T-helper 17 cell (primary cell): ENCODE results near the gene CHKA. TPM values are rescaled to one million over a fixed set of nuclear protein-coding genes. Genes with fewer than 3 reads are reported as not detected.

ENCODE experiments used
- ATAC-seq: fragments of 150-1000 bp; cut with Tn5 transposase; 2 replicates; pipeline ENCODE4 v1.10.0; 2021; ENCODE audit warnings: mild to moderate bottlenecking, moderate library complexity
- DNase-seq, 3 donors: peaks; one replicate each; pipeline versions ENCODE4 v3.0.0 to v3.0.0-alpha.2; 2020 to 2021
- H3K9me3 ChIP-seq: one replicate; pipeline ENCODE4 v1.7.0; 2013; ENCODE audit warnings: low read length, mild to moderate bottlenecking; ENCODE audit not compliant: control insufficient read depth, poor library complexity, severe bottlenecking
- H3K27ac Mint-ChIP-seq: one replicate; pipeline ENCODE4 v1.8.0; 2022; ENCODE audit warnings: mild to moderate bottlenecking, moderate library complexity, mixed read lengths
- H3K27me3 Mint-ChIP-seq: one replicate; pipeline ENCODE4 v1.8.0; 2022; ENCODE audit warnings: mixed read lengths
- H3K36me3 Mint-ChIP-seq: one replicate; pipeline ENCODE4 v1.8.0; 2022; ENCODE audit warnings: low read depth, mixed read lengths
- H3K4me1 Mint-ChIP-seq: one replicate; pipeline ENCODE4 v1.8.0; 2022; ENCODE audit warnings: mild to moderate bottlenecking, mixed read lengths
- H3K4me3 Mint-ChIP-seq: one replicate; pipeline ENCODE4 v1.8.0; 2022; ENCODE audit warnings: mild to moderate bottlenecking, moderate library complexity, mixed read lengths
- total RNA-seq, 4 donors: library from RNA in 2 of 4; stranded (reverse) in 2 of 4; gene quantifications; one replicate each; pipeline ENCODE4 v1.2.3 and lab custom pipeline; 2022 to 2026

CHKA gene
- total RNA-seq, 2 donors from 2014 or later: 7.4 to 9.8 TPM

GRCh38 chr11:68010090-68011041 lies 110.8 kb downstream of the CHKA start, which contains the start of gene ALDH3B1:
TSS of gene ALDH3B1 (plus strand) at chr11:68010327. CDS start at chr11:68015298, 4,971 bp downstream.
- peaks cover 7% of the 10 kb centered on the region for H3K4me1 Mint-ChIP-seq
- H3K4me3 Mint-ChIP-seq: no peak within 1 kb of the TSS
- no peaks in the 10 kb centered on the region for H3K9me3 ChIP-seq
- no peaks in the 10 kb centered on the region for H3K36me3 Mint-ChIP-seq
- DNase-seq: no peak
- H3K27me3 Mint-ChIP-seq: peaks cover 12% of the 10 kb centered on the region
- H3K27ac Mint-ChIP-seq: peak within 1 kb of the TSS; percentile 53
- peak; percentile 50 for ATAC-seq

GRCh38 chr11:68009391-68010089 lies 111.6 kb downstream of the CHKA start:
- DNase-seq (no peak), ATAC-seq (no peak)
- no peaks in the 10 kb centered on the region for H3K9me3 ChIP-seq
- H3K4me3 Mint-ChIP-seq: no peak overlapping the region
- peak overlapping the region; percentile 53 for H3K27ac Mint-ChIP-seq
- H3K36me3 Mint-ChIP-seq: no peaks in the 10 kb centered on the region
- peaks cover 10% of the 10 kb centered on the region for H3K4me1 Mint-ChIP-seq
- H3K27me3 Mint-ChIP-seq: peaks cover 12% of the 10 kb centered on the region

GRCh38 chr11:68008381-68009337 lies 112.5 kb downstream of the CHKA start:
- H3K36me3 Mint-ChIP-seq: no peaks in the 10 kb centered on the region
- peak overlapping the region; percentile 53 for H3K27ac Mint-ChIP-seq
- ATAC-seq: no peak
- DNase-seq: no peak
- H3K4me3 Mint-ChIP-seq: no peak overlapping the region
- peaks cover 7% of the 10 kb centered on the region for H3K27me3 Mint-ChIP-seq
- no peaks in the 10 kb centered on the region for H3K9me3 ChIP-seq
- peaks cover 13% of the 10 kb centered on the region for H3K4me1 Mint-ChIP-seq

- no peaks in the 10 kb centered on the region for H3K9me3 ChIP-seq
- Mint-ChIP-seq H3K4me1 (peaks cover 13% of the 10 kb centered on the region), H3K27me3 (peaks cover 6% of the 10 kb centered on the region), H3K27ac (no peak overlapping the region), H3K36me3 (no peaks in the 10 kb centered on the region), H3K4me3 (no peak overlapping the region)
- ATAC-seq (no peak), DNase-seq (no peak)
Observed at GRCh38 chr11:68007498-68008380, 113.4 kb downstream of the CHKA start.

- Mint-ChIP-seq H3K4me1 (peaks cover 15% of the 10 kb centered on the region), H3K4me3 (no peak overlapping the region)
- DNase-seq: no peak
Observed at GRCh38 chr11:68006606-68007166, 114.5 kb downstream of the CHKA start.

GRCh38 chr11:68004551-68005335 lies 116.4 kb downstream of the CHKA start:
- Mint-ChIP-seq H3K27ac (peak overlapping the region; percentile 77), H3K4me3 (peak overlapping the region; percentile 91), H3K27me3 (peaks cover 6% of the 10 kb centered on the region), H3K36me3 (no peaks in the 10 kb centered on the region), H3K4me1 (peaks cover 13% of the 10 kb centered on the region)
- ATAC-seq (no peak), DNase-seq (no peak)
- no peaks in the 10 kb centered on the region for H3K9me3 ChIP-seq

More at GRCh38 chr11:68006606-68007166, 114.5 kb downstream of the CHKA start:
- Mint-ChIP-seq H3K27me3 (peaks cover 6% of the 10 kb centered on the region), H3K36me3 (no peaks in the 10 kb centered on the region), H3K27ac (no peak overlapping the region)
- H3K9me3 ChIP-seq: no peaks in the 10 kb centered on the region
- no peak for ATAC-seq

- DNase-seq: peak; percentile 62 to 67 (median 64)
- peak; percentile 88 for ATAC-seq
- H3K9me3 ChIP-seq: no peaks in the 10 kb centered on the region
- H3K27ac Mint-ChIP-seq: peak within 1 kb of the TSS; percentile 77
- peaks cover 11% of the 10 kb centered on the region for H3K4me1 Mint-ChIP-seq
- peaks cover 3% of the 10 kb centered on the region for H3K27me3 Mint-ChIP-seq
- peak within 1 kb of the TSS; percentile 91 for H3K4me3 Mint-ChIP-seq
- no peaks in the 10 kb centered on the region for H3K36me3 Mint-ChIP-seq
Observed at GRCh38 chr11:68003846-68004550, 117.2 kb downstream of the CHKA start, which contains the start of gene UNC93B1. TSS of gene UNC93B1 (minus strand) at chr11:68004097. CDS start at chr11:68004043, 54 bp downstream.

GRCh38 chr11:68002938-68003845 lies 118.0 kb downstream of the CHKA start:
- ATAC-seq (peak; percentile 84), DNase-seq (peak; percentile 47 to 49 (median 48))
- H3K9me3 ChIP-seq: no peaks in the 10 kb centered on the region
- Mint-ChIP-seq H3K4me1 (peaks cover 14% of the 10 kb centered on the region), H3K27ac (peak overlapping the region; percentile 41), H3K27me3 (no peaks in the 10 kb centered on the region), H3K4me3 (peak overlapping the region; percentile 91), H3K36me3 (no peaks in the 10 kb centered on the region)
